ENCODE results near the gene DOCK9.
A peak's percentile ranks its signal among the peaks of the same experiment; 100 is the strongest.

DNA sequence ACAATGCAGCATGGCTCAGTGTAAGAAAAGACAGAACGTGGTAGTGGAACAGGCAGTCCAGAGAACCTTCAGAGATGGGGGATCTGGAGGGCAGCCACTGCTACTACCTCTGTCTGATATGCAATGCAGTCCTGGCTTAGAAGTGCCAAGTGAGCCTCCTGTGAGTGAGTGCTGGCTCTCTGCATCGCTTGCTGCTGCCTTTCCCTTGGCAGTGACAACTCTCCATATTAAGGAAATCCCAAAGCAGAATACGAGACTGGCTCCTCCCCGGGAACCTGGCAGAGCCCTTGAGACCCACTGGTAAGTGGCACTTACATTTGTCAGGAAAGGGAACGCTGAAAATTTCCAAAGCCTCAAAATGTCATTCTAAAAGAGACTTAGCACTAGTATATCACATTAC, 7.5 kb downstream of the DOCK9 start:
- TF ChIP-seq CTCF (IDR thresholded peaks at IDR 0.05) (no peak), POLR2A (IDR thresholded peaks at IDR 0.05) (peak in 1 of 4 donors; percentile 14), EP300 (IDR thresholded peaks at IDR 0.05) (peak in 1 of 4 donors; percentile 26), POLR2AphosphoS5 (IDR thresholded peaks at IDR 0.05) (no peak)

Measured in upper lobe of left lung (tissue), 4 donors.